Panc1 (cell line): ENCODE measurements around the gene SAMD14. TPM values are rescaled to one million over a fixed set of nuclear protein-coding genes. Genes with fewer than 3 reads are reported as not detected.

Experiments
- ATAC-seq: fragments of 200-7000 bp; cut with Tn5 transposase; 2 replicates; pipeline ENCODE4 v1.9.1; 2020; ENCODE audit warnings: mild to moderate bottlenecking, moderate library complexity
- BruUV-seq: library from RNA; stranded (reverse); fragments of 400-500 nt; replicated peaks from 2 replicates; lab custom pipeline; 2021; lab: Mats Ljungman, UMichigan
- CTCF ChIA-PET: fragments of 300-600 bp; sonication (Branson Sonifier 250); formaldehyde crosslinking; loops from one replicate; lab custom pipeline; 2022; ENCODE audit warnings: antibody characterized with exemption; lab: Charles Lee
- POLR2A ChIA-PET: fragments of 300-600 bp; sonication (Branson Sonifier 250); formaldehyde crosslinking; loops from one replicate; lab custom pipeline; 2022; ENCODE audit warnings: antibody characterized with exemption; lab: Charles Lee
- DNase-seq: peaks from one replicate; pipeline ENCODE4 v3.0.0-alpha.2; 2010; ENCODE audit warnings: low read depth, low spot score
- H3K27ac ChIP-seq: 2 replicates; pipeline ENCODE4 v1.5.1; 2011; ENCODE audit warnings: mild to moderate bottlenecking, low read length, inconsistent platforms
- H3K27me3 ChIP-seq: fragments of 200-500 bp; sonication (Bioruptor generic); 2 replicates; pipeline ENCODE4 v1.6.0; 2014; ENCODE audit warnings: low read length, inconsistent platforms; ENCODE audit not compliant: control insufficient read depth, insufficient read depth
- H3K36me3 ChIP-seq: fragments of 200-500 bp; sonication (Bioruptor generic); 2 replicates; pipeline ENCODE4 v1.5.1; 2014; ENCODE audit warnings: inconsistent platforms, mild to moderate bottlenecking, low read length, moderate library complexity; ENCODE audit not compliant: control insufficient read depth, insufficient read depth
- H3K4me1 ChIP-seq: 2 replicates; pipeline ENCODE4 v1.5.1; 2011; ENCODE audit warnings: inconsistent platforms, mild to moderate bottlenecking, low read length, moderate library complexity; ENCODE audit not compliant: control insufficient read depth, insufficient read depth
- H3K4me3 ChIP-seq, 2 experiments: 2 replicates each; pipeline ENCODE4 v1.5.1; 2011 to 2012; ENCODE audit warnings: low read depth in 2 of 2, low read length in 2 of 2, mild to moderate bottlenecking in 2 of 2, inconsistent platforms in 1 of 2, moderate library complexity in 1 of 2
- H3K9me3 ChIP-seq: fragments of 200-500 bp; sonication (Bioruptor generic); 2 replicates; pipeline ENCODE4 v1.5.1; 2014; ENCODE audit warnings: low read depth, mild to moderate bottlenecking, inconsistent platforms, low read length, moderate library complexity; ENCODE audit not compliant: control insufficient read depth, insufficient read depth
- CTCF ChIP-seq: fragments of 450-650 bp; IDR thresholded peaks from 2 replicates; pipeline ENCODE4 v1.5.1; 2017; ENCODE audit warnings: mild to moderate bottlenecking
- POLR2AphosphoS5 ChIP-seq: IDR thresholded peaks from 2 replicates; pipeline ENCODE4 v1.6.1; 2012; ENCODE audit warnings: mild to moderate bottlenecking, low read depth, low read length, moderate library complexity
- REST ChIP-seq, 2 experiments: IDR thresholded peaks; 2 replicates each; pipeline ENCODE4 v1.6.1; 2011 to 2012; ENCODE audit warnings: low read depth in 2 of 2, control low read depth in 1 of 2, low read length in 1 of 2, mild to moderate bottlenecking in 1 of 2, moderate library complexity in 1 of 2; ENCODE audit not compliant: insufficient read depth in 1 of 2
- SIN3A ChIP-seq: IDR thresholded peaks from 2 replicates; pipeline ENCODE4 v1.6.1; 2012; ENCODE audit warnings: low read depth, mild to moderate bottlenecking, low read length, moderate library complexity, borderline replicate concordance; ENCODE audit not compliant: insufficient read depth
- TCF7L2 ChIP-seq: IDR thresholded peaks from 2 replicates; pipeline ENCODE4 v1.6.1; 2011; ENCODE audit warnings: mild to moderate bottlenecking, low read depth, low read length, inconsistent platforms
- in situ Hi-C: cut with HindIII; loops from 2 replicates; pipeline ENCODE4 v1.10.0; 2016; ENCODE audit warnings: low sequenced_read_pairs, low pct_unique_long_range_greater_than_20kb
- intact Hi-C: fragments of 100-400 bp; cut with micrococcal nuclease; formaldehyde crosslinking; loops from one replicate; pipeline ENCODE4 v1.10.0; 2022; ENCODE audit not compliant: unreplicated experiment
- total RNA-seq: library from RNA; stranded (reverse); gene quantifications from one replicate; pipeline ENCODE4 v1.2.1, GENCODE V29; 2021; ENCODE audit not compliant: unreplicated experiment

SAMD14 gene
- total RNA-seq, 1 experiment from 2014 or later, result 6.9 TPM

DNA sequence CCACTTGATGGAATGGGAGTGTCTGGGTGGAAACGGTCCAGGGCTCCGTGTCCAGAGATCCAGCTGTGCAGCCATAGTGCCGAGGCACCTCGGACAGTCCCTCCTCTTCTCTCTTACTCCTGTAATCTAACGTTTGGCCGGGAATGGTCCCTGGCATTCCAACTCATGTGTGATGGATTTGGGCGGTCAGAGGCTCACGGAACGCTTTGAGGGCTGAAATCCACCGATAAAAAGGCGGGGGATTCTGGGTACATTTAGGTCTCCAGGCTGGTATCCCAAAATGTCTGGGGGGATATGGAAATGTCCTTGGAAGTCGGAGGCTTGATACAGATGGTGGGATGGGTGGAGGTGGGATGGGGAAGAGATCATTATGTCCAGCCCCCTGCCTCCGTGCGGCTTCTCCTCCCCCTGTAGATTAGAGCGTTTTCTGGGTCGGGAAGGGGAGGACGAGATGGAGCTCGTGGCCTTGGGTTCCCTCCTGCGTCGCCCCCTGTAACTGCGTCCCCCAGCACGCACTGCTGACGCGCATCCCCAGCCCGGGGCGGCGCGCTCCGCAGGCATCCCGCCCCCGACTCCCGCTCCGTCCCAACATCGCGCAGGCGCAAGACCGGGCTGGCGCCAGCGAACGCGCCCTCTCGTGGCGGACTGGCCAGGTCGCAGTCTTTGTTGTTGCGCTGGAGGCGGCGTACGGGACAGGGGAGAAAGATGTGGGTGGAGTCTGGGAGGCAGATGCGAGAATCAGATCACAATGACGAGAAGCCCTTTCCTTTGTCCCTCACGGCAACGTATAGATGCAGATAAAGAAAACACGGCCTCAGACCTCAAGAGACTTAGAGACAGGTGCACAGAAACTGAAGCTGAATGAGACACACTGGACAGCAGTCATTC is 31.3 kb upstream of the SAMD14 start:
- Histone ChIP-seq H3K9me3 (no peaks in the 10 kb centered on the region), H3K27ac (peak overlapping the region; percentile 85), H3K4me1 (peaks cover 3% of the 10 kb centered on the region; the same call in 1 of the 2 replicates), H3K4me3 (peak overlapping the region; percentile 65 to 91), H3K36me3 (no peaks in the 10 kb centered on the region), H3K27me3 (no peaks in the 10 kb centered on the region)
- ChIA-PET CTCF (interaction anchor here (0.5 to 2.0 kb wide), 7 partner anchors 9 to 157 kb away, joined by 3 to 11 read pairs (median 4); no protein-coding TSS in a partner anchor), POLR2A (interaction anchor here (0.6 to 0.7 kb wide), 2 partner anchors 14 to 16 kb away, joined by 3 read pairs; no protein-coding TSS in a partner anchor)
- ATAC-seq (peak; percentile 97), DNase-seq (peak; percentile 64)
- in situ Hi-C loops, result no loop called here
- no TSS peak for BruUV-seq
- intact Hi-C loops, result loop anchor here (1.0 kb wide), 1 partner anchor 21 kb away; no protein-coding TSS in a partner anchor
- TF ChIP-seq SIN3A (no peak), TCF7L2 (peak; percentile 76), POLR2AphosphoS5 (peak; percentile 57; the same call in 1 of the 2 replicates), REST (IDR thresholded peaks at IDR 0.05; ENCODE audit: insufficient read depth in 1 of 2, low read depth in 2 of 2, low read length in 1 of 2) (peak in 1 of 2 experiments; percentile 67; a peak in 1 of 4 replicates), CTCF (peak; percentile 99)

DNA sequence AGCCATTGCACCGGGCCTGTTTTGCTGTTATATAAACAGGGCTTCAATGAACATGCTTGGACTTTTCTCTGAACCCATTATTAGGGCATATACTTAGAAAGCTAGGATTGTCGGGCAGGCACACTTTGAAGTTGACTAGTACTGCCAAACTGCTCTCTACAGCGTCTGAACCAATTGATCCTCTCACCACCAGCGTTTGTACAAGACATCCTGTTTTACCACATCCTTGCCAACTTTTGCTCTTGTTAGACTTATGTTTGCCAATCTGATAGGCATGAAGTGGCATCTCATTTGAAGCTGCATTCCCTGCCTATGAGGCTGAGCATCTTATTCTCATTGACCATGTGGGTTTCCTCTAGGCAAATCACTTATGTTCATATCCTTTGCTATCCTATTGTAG is 27.9 kb upstream of the SAMD14 start:
- H3K27me3 ChIP-seq, result no peaks in the 10 kb centered on the region
- no TSS peak for BruUV-seq
- no peak overlapping the region for H3K4me3 ChIP-seq
- in situ Hi-C loops (no loop called here), intact Hi-C loops (no loop called here)
- no peaks in the 10 kb centered on the region for H3K9me3 ChIP-seq
- ATAC-seq (no peak), DNase-seq (no peak)
- H3K27ac ChIP-seq, result no peak overlapping the region
- peaks cover 32% of the 10 kb centered on the region for H3K4me1 ChIP-seq
- ChIA-PET CTCF (interaction anchor here (0.6 kb wide), 1 partner anchor 12 kb away, joined by 3 read pairs; no protein-coding TSS in a partner anchor), POLR2A (no interaction called here)
- TF ChIP-seq REST (IDR thresholded peaks at IDR 0.05; ENCODE audit: insufficient read depth in 1 of 2, low read depth in 2 of 2, low read length in 1 of 2) (no peak), SIN3A (no peak), CTCF (no peak), TCF7L2 (no peak), POLR2AphosphoS5 (no peak)
- H3K36me3 ChIP-seq, result no peaks in the 10 kb centered on the region
